ENCODE data around the gene EPHB2. TPM values are rescaled to one million over a fixed set of nuclear protein-coding genes. Genes with fewer than 3 reads are reported as not detected.

EPHB2 gene
- total RNA-seq, 4 donors from 2014 or later: 0.32 to 4.0 (median 1.7) TPM

GRCh38 chr1:22845398-22845935 is 134.8 kb downstream of the EPHB2 start:
- no peak for DNase-seq (ENCODE audit: low spot score in 2 of 2)
- Histone ChIP-seq H3K4me1 (peaks cover 9% of the 10 kb centered on the region), H3K36me3 (no peaks in the 10 kb centered on the region), H3K9me3 (no peaks in the 10 kb centered on the region), H3K27ac (no peak overlapping the region), H3K4me3 (no peak overlapping the region), H3K27me3 (no peaks in the 10 kb centered on the region)
- 66% methylated on average over 4 of the region's 4 CpGs for WGBS
- TF ChIP-seq POLR2A (IDR thresholded peaks at IDR 0.05): no peak
- TF ChIP-seq EP300 (IDR thresholded peaks at IDR 0.05): no peak
- TF ChIP-seq CTCF (IDR thresholded peaks at IDR 0.05): no peak
- no peak for TF ChIP-seq POLR2AphosphoS5 (IDR thresholded peaks at IDR 0.05)

GRCh38 chr1:22846458-22846857 is 135.8 kb downstream of the EPHB2 start:
- 67% methylated on average over 12 of the region's 12 CpGs for WGBS
- Histone ChIP-seq H3K4me3 (no peak overlapping the region), H3K4me1 (peaks cover 9% of the 10 kb centered on the region), H3K27ac (no peak overlapping the region), H3K36me3 (no peaks in the 10 kb centered on the region), H3K9me3 (no peaks in the 10 kb centered on the region), H3K27me3 (no peaks in the 10 kb centered on the region)
- TF ChIP-seq EP300 (IDR thresholded peaks at IDR 0.05) (no peak), POLR2AphosphoS5 (IDR thresholded peaks at IDR 0.05) (no peak), POLR2A (IDR thresholded peaks at IDR 0.05) (no peak), CTCF (IDR thresholded peaks at IDR 0.05) (no peak)
- DNase-seq (ENCODE audit: low spot score in 2 of 2): no peak

DNA sequence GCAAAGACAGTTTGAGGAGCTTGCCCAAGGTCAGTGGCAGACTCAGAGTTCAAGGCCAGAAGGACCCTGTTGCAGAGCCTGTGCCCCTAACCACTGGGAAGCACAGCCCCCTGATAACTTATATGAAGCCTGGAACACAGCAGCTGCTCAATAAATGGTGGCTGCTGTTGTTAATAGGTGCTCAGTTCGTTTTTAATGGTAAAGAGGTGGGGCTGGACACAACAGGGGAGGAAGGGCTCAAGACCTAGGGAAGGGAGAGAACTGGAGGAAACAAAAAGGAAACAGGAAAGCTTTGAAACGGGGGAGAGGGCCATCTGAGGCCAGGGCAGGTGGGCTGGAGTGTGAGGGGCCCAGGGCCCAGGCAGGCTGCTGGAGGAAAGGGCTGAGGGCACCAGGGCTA is 136.6 kb downstream of the EPHB2 start:
- TF ChIP-seq POLR2AphosphoS5 (IDR thresholded peaks at IDR 0.05): no peak
- no peak for TF ChIP-seq CTCF (IDR thresholded peaks at IDR 0.05)
- TF ChIP-seq POLR2A (IDR thresholded peaks at IDR 0.05): no peak
- no peak for TF ChIP-seq EP300 (IDR thresholded peaks at IDR 0.05)
- Histone ChIP-seq H3K27me3 (no peaks in the 10 kb centered on the region), H3K4me1 (peaks cover 2% of the 10 kb centered on the region), H3K4me3 (no peak overlapping the region), H3K9me3 (no peaks in the 10 kb centered on the region), H3K36me3 (no peaks in the 10 kb centered on the region), H3K27ac (no peak overlapping the region)
- DNase-seq (ENCODE audit: low spot score in 2 of 2): no peak
- 74% methylated on average over 2 of the region's 2 CpGs for WGBS

- TF ChIP-seq EP300 (IDR thresholded peaks at IDR 0.05) (no peak), POLR2A (IDR thresholded peaks at IDR 0.05) (no peak), POLR2AphosphoS5 (IDR thresholded peaks at IDR 0.05) (no peak), CTCF (IDR thresholded peaks at IDR 0.05) (no peak)
- Histone ChIP-seq H3K4me1 (no peaks in the 10 kb centered on the region), H3K4me3 (no peak overlapping the region), H3K9me3 (no peaks in the 10 kb centered on the region), H3K36me3 (no peaks in the 10 kb centered on the region), H3K27ac (no peak overlapping the region), H3K27me3 (no peaks in the 10 kb centered on the region)
- no peak for DNase-seq (ENCODE audit: low spot score in 2 of 2)
- WGBS: 100% methylated on average over 2 of the region's 2 CpGs
Observed at GRCh38 chr1:22847709-22848108, 137.1 kb downstream of the EPHB2 start.

GRCh38 chr1:22848405-22848804 is 137.8 kb downstream of the EPHB2 start:
- Histone ChIP-seq H3K36me3 (no peaks in the 10 kb centered on the region), H3K4me3 (no peak overlapping the region), H3K27me3 (no peaks in the 10 kb centered on the region), H3K9me3 (no peaks in the 10 kb centered on the region), H3K27ac (no peak overlapping the region), H3K4me1 (no peaks in the 10 kb centered on the region)
- TF ChIP-seq POLR2A (IDR thresholded peaks at IDR 0.05) (no peak), CTCF (IDR thresholded peaks at IDR 0.05) (no peak), EP300 (IDR thresholded peaks at IDR 0.05) (no peak), POLR2AphosphoS5 (IDR thresholded peaks at IDR 0.05) (no peak)
- no peak for DNase-seq (ENCODE audit: low spot score in 2 of 2)
- 44% methylated on average over 2 of the region's 2 CpGs for WGBS

Data from suprapubic skin (tissue), 4 donors.